Neural progenitor cell (in vitro differentiated cells): ENCODE measurements around the gene GJC2.

ENCODE experiments used
- CTCF ChIP-seq: fragments of 200-600 bp; sonication (generic); IDR thresholded peaks from 2 replicates; pipeline ENCODE4 v1.5.1; 2017; ENCODE audit warnings: antibody characterized with exemption, mild to moderate bottlenecking
- EZH2phosphoT487 ChIP-seq: fragments of 200-600 bp; sonication (generic); IDR thresholded peaks from 2 replicates; pipeline ENCODE4 v1.6.1; 2017; ENCODE audit warnings: antibody characterized with exemption

- TF ChIP-seq CTCF: no peak
- no peak for TF ChIP-seq EZH2phosphoT487
Measured at GRCh38 chr1:228161866-228162265, 12.1 kb downstream of the GJC2 start.
